A549 (cell line): ENCODE results near the gene FAM20B.

ENCODE experiments used
- CTCF ChIP-seq: fragments of >200 bp; sonication (Bioruptor Twin); formaldehyde crosslinking; IDR thresholded peaks from 3 replicates; pipeline ENCODE4 v1.5.1; 2016
- HES2 ChIP-seq: fragments of >200 bp; sonication (Bioruptor Twin); formaldehyde crosslinking; IDR thresholded peaks from 2 replicates; pipeline ENCODE4 v1.6.1; 2016

GRCh38 chr1:179090522-179090921, 64.8 kb downstream of the FAM20B start:
- TF ChIP-seq HES2 (no peak), CTCF (no peak)
